ENCODE measurements around the gene EML5. TPM values are rescaled to one million over a fixed set of nuclear protein-coding genes. Genes with fewer than 3 reads are reported as not detected.
"Not testable (repeated sequence)": the region's sequence is repeated elsewhere in the genome, so short reads cannot be mapped to it uniquely, and the experiment has no call there.

Gene EML5
- total and polyA plus RNA-seq, 3 donors from 2014 or later, result 4.2 to 19.3 (median 17.7) TPM

DNA sequence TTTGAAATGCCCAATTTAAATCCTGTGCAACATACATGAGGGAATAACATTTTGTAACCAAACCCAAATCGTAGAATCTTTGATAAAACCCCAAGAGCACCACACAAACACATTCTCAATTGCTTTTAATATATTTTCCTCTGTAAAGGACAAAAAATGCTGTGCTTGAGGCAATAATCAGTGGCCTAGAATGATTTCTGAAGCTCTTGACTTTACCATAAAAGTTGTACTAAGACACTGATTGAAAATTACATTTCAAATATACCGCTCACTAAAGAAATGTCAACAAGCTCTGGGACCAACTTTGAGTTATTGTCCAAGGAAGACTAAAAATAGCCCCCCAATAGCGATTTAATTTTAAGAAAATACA, 1.5 kb downstream of the EML5 start:
- WGBS, 2 donors, result 22 to 32% methylated on average over 3 of the region's 3 CpGs
- Histone ChIP-seq H3K4me1 (peaks cover 12% of the 10 kb centered on the region), H3K9me3 (no peaks in the 10 kb centered on the region), H3K4me3 (peak overlapping the region in 1 of 2 donors; percentile 80), H3K27ac (no peak overlapping the region), H3K36me3 (ENCODE audit: low read depth, missing control alignments) (no peaks in the 10 kb centered on the region), H3K27me3 (no peaks in the 10 kb centered on the region)
- intact Hi-C loops (cut with DNase I; ENCODE audit: low total_unique reads), result no loop called here
- no peak for DNase-seq
- TF ChIP-seq, protein P1, sequence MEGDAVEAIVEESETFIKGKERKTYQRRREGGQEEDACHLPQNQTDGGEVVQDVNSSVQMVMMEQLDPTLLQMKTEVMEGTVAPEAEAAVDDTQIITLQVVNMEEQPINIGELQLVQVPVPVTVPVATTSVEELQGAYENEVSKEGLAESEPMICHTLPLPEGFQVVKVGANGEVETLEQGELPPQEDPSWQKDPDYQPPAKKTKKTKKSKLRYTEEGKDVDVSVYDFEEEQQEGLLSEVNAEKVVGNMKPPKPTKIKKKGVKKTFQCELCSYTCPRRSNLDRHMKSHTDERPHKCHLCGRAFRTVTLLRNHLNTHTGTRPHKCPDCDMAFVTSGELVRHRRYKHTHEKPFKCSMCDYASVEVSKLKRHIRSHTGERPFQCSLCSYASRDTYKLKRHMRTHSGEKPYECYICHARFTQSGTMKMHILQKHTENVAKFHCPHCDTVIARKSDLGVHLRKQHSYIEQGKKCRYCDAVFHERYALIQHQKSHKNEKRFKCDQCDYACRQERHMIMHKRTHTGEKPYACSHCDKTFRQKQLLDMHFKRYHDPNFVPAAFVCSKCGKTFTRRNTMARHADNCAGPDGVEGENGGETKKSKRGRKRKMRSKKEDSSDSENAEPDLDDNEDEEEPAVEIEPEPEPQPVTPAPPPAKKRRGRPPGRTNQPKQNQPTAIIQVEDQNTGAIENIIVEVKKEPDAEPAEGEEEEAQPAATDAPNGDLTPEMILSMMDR (IDR thresholded peaks at IDR 0.05), result no peak
- TF ChIP-seq POLR2A (IDR thresholded peaks at IDR 0.05), result no peak

DNA sequence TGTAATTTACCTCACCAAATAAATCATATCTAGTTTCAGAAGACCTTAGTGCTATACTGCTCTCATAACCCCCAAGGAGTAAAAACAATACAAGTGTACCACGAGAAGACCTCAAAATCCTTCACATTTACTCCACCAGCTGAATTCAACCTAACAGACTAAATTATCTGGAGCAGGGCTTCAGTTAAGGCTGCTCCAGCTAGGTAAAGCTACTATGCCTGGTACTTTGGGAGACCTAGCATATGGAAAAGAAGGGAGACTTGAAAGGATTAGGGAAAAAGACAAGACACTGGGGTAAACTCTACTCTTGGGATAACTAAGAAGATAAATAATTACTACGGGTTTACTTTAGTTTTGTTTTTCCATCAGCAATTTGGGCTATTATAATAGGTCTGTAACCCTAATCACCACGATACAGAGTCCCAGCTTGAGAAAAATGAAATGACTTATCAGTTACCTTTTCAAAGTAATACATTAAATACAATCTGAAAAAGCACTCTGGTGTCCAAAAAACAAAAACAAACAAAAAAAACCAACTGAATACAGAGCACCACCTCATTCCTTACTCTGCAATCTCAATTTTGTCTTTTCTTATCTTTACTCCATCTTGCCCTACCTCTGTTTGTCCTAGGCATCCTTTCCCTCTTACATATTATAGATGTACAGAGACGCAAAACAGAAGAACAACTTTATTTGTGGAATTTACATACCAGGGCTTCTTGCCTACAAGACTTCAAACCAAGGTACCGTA, 2.1 kb downstream of the EML5 start:
- H3K27ac ChIP-seq, result no peak overlapping the region
- no peaks in the 10 kb centered on the region for H3K27me3 ChIP-seq
- DNase-seq, result no peak
- peaks cover 12% of the 10 kb centered on the region for H3K4me1 ChIP-seq
- WGBS, 2 donors, result 48 to 50% methylated on average over 5 of the region's 5 CpGs
- H3K9me3 ChIP-seq, result no peaks in the 10 kb centered on the region
- intact Hi-C loops (cut with DNase I; ENCODE audit: low total_unique reads), result no loop called here
- TF ChIP-seq, protein P1 (IDR thresholded peaks at IDR 0.05), result no peak
- TF ChIP-seq POLR2A (IDR thresholded peaks at IDR 0.05), result no peak
- no peaks in the 10 kb centered on the region for H3K36me3 ChIP-seq (ENCODE audit: low read depth, missing control alignments)
- H3K4me3 ChIP-seq, result no peak overlapping the region

DNA sequence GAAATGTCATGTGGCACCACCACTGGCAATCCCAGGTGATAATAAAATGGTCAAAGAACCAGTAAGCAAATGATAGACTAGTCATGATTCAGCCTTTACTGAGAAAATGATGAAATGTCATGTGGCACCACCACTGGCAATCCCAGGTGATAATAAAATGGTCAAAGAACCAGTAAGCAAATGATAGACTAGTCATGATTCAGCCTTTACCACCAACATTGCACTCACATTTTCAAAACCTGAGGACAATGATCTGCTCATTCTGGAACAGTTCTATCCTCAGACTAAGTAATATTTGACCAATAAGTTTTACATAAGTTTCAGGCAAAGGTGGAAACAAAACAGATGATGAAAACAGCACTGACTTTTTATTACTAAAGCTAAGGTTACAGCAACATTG, 3.2 kb downstream of the EML5 start:
- DNase-seq; H3K4me3 ChIP-seq; intact Hi-C loops (cut with DNase I; ENCODE audit: low total_unique reads); H3K27ac ChIP-seq; H3K9me3 ChIP-seq; H3K27me3 ChIP-seq; H3K36me3 ChIP-seq (ENCODE audit: low read depth, missing control alignments): not testable (repeated sequence)
- peaks cover 12% of the 10 kb centered on the region for H3K4me1 ChIP-seq

DNA sequence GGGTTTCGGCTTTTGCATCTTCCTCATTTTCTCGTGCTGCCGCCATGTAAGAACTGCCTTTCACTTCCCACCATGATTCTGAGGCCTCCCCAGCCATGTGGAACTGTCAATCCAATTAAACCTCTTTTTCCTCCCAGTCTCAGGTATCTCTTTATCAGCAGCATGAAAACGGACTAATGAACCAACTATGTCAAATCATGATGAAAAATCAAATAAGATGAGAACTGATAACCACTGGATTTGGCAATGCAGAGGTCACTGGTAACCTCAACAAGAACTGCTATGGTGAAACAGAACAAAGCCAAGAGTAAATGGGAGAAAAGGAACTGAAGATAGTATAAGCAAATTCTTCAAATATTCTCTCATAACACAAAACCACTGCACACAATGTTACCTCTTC, 6.0 kb downstream of the EML5 start:
- Histone ChIP-seq H3K4me1 (peaks cover 6% of the 10 kb centered on the region), H3K4me3 (no peak overlapping the region), H3K27me3 (no peaks in the 10 kb centered on the region), H3K9me3 (no peaks in the 10 kb centered on the region), H3K36me3 (ENCODE audit: low read depth, missing control alignments) (no peaks in the 10 kb centered on the region), H3K27ac (no peak overlapping the region)
- TF ChIP-seq POLR2A (IDR thresholded peaks at IDR 0.05), result no peak
- TF ChIP-seq, protein P1 (IDR thresholded peaks at IDR 0.05), result no peak
- DNase-seq, result no peak
- WGBS, 2 donors, result 88 to 92% methylated on average over 4 of the region's 4 CpGs
- intact Hi-C loops (cut with DNase I; ENCODE audit: low total_unique reads), result no loop called here

DNA sequence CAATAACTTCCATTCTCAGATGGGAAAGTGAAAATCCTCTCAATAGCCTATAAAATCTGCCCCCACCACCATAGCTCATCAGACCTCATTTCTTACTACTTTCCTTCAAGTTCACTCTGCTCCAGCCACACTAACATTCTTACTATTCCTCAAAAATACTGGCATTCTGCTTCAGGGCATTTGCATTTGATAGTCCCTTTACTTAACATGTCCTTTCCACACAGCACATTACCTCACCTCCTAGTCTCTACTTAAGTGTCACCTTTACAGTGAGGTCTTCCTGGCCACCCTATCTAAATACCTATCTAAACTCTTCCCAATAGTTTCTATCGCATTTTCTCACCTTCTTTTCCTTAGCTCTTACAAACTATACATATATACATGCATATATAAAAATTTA, 6.8 kb downstream of the EML5 start:
- no peak for TF ChIP-seq POLR2A (IDR thresholded peaks at IDR 0.05)
- TF ChIP-seq, protein P1 (IDR thresholded peaks at IDR 0.05), result no peak
- H3K27me3 ChIP-seq, result no peaks in the 10 kb centered on the region
- no peak overlapping the region for H3K4me3 ChIP-seq
- DNase-seq, result no peak
- H3K9me3 ChIP-seq, result no peaks in the 10 kb centered on the region
- peaks cover 6% of the 10 kb centered on the region for H3K4me1 ChIP-seq
- intact Hi-C loops (cut with DNase I; ENCODE audit: low total_unique reads), result no loop called here
- no peaks in the 10 kb centered on the region for H3K36me3 ChIP-seq (ENCODE audit: low read depth, missing control alignments)
- 93 to 95% methylated on average over 1 of the region's 1 CpG for WGBS, 2 donors
- no peak overlapping the region for H3K27ac ChIP-seq

All from testis (tissue), 3 donors.